Measurements from ENCODE around the gene TIRAP.
"Not testable (repeated sequence)": the region's sequence is repeated elsewhere in the genome, so short reads cannot be mapped to it uniquely, and the experiment has no call there.

Gene TIRAP

DNA sequence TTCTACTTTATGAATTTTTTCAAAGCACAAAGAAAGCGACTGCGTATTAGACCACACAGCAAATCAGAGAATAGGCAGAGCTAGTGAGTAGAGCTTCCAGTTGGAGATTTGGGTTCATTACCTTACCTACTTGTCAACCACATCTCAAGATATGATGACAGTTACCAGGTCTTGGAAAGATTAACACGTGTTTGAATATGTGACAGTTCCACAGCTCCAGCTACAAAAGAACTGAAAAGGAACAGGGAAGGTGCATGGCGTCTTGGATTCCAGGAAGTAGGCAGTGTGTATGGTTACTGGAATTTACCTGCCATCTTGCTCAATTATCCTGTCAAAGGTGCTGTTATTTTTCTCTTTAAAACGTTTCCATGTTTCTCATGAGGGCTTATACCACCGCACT, 5.3 kb downstream of the TIRAP start:
- no peak for DNase-seq

DNA sequence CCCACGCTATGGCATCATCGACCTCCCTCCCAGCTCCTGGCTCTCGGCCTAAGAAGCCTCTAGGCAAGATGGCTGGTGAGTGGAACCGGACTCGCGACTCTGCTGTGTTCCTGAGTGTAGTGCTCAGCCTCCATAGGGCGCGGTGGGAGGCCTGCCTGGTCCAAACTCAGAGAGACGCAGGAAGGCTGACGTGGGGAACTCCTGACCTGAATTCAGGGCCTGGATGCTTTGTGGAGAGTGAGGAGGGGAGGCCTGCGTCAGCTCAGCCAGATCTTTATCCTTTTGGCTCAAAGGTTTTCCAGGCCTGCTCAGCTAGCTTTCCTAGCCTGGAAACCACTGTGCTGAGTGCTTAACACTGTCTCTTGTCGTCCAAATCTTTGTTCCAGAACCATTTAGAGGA, 8.0 kb downstream of the TIRAP start:
- DNase-seq: no peak

DNA sequence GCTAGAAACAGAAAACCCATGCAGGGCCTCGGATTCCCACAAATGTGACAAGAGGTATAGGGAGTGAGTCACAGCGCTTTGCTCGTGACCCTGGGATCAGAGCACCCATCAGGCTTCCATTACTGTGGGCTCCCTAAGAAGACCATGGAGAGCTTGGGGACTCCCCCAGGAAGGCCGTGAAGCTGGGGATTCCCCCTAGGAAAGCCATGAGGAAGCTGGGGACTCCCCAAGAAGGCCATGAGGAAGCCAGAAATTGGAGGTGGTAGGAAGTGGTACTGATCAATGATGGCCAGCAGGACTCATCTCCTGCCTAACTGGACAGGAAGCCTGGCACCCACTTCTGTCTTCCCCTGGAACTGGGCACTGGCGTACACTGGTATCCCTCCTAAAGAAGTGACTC, 10.8 kb downstream of the TIRAP start:
- no peak for DNase-seq

DNA sequence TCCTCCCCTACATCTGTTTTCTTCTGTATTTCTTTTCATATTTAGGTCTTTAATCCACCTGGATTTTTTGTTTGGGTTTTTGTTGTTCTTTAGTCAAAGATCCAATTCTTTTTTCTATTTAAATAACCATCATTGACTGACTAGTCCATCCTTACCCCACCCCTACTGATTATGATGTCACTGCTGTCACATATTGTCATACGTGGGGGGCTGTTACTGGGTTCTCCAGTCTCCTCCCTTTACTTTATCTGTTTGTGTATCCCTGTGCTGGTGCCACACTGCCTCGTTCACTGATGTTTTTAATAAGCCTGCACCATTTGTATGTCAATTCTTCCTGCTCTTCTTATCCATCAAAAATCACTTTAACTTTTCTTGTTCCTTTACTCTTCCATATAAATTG, 14.1 kb downstream of the TIRAP start:
- DNase-seq: no peak

DNA sequence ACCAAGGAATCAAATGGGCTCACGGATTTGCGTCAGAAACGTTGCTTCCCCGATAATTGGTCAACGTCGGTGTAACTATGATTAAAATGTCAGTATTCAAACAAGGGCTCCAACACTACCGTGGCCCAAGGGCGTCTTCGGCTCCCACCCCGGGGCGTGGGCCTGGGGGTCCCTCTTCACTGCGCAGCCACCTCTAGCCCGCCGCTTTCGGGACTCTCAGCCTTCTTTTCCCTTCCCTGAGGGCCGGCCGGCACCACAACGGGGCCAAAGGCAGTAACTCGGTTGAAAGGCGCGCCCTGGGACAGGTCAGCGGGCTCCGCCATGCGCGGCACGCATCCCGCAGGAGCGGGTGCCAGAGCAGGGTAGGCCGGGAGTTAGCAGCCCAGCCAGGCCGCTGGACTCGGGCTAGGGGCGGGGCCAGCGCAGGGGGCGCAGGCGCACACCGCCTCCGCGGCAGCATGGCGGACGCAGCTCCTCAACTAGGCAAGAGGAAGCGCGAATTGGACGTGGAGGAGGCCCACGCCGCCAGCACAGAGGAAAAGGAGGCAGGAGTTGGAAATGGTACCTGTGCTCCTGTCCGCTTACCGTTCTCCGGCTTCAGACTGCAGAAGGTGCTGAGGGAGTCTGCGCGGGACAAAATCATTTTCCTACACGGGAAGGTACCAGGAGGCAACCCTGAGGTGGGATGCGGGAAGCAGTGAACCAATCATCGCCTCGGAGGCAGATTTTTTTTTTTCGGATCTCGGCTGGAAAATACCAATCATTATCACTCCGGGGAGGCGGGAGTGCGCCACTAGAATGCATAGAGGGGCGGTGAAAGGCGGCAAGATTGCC, 20.9 kb downstream of the TIRAP start, which contains the start of gene DCPS:
TSS of gene DCPS (plus strand) at position 438 of the 834 bp plus-strand sequence. CDS start at position 459, 21 bp downstream.
- DNase-seq: peak; percentile 86 to 99 (median 99)

DNA sequence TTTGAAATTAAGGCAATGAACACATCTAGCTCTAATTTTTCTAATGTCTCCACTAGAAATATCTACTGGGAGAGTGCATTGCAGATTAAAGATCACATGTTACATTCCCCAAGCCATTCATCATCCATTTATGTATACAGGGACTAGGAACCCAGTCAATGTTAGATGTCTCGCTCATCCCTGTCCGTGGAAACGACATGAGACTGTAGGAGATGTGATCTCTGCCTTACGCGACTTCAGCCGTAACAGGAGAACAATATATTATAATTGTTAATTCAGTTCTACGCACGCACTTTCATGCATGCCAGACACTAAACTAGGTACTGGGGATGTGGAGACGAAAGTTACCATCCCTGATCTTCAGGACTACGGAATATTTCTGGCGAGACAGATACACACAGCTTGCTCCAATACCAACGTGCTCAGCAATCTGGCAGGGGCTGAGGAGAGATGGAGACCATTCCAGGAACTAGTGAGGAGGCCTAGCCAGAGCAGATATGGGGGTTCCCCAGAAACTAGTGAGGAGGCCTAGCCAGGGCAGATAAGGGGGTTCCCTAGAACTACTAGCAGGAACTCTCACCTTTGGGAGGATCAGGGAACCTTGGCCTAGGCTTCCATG, 21.7 kb downstream of the TIRAP start:
- peak in 1 of 3 experiments; percentile 67 for DNase-seq

DNA sequence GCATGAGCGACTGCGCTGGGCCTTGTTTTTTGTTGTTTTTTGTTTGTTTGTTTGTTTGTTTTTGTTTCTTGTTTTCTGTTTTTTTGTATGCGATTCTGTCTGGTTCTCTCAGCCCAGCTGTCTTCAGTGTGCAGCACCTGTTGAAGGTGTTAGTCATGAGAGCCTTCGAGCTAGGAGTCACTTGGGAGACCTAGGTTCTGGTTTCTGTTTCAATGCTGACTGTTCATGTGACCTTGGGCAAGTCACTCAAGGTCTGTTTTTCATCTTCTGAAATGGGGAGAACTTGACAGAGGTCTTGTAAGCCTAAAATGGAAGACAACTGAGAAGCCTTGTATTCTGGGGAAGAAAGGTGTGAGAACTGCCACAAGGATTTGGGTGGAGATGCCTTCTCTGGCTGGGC, 22.8 kb downstream of the TIRAP start:
- DNase-seq: no peak

DNA sequence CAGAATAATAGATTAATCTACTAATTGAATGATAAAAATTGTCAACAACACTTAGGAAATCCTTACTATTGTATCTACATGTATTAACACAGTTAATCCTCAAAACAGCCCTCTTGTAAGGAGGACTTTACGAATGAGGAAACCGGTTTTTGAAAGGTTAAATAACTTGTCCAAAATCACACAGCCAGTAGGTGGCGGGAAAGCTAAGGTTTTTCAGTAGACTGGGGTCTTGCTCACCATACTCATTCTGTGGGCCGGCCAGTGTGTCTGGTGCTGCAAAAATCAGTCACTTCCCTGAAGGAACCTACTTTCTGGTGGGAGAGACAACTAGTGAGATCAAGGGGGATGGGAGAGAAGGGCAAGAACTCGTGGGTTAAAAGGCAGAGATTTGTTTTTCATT, 24.8 kb downstream of the TIRAP start:
- DNase-seq: peak in 2 of 3 experiments; percentile 18 to 52

DNA sequence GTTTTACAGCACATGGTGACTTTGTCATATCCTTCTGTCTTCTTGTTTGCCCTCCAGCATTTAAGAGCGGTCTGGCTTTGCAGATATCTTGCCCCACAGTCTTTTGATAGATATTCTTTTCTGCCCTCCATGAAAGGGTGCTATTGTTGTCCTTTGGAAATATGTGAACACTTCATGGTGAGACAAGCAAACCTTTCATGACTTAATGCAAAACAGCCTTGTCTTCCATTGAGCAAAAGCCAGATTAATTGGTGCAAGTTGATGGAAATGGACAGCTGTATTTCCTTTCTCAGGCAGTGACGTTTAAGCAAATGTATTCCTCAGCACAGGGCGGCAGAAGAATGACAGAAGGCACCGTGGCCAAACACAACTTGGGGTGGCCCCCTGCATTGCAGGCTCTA, 25.4 kb downstream of the TIRAP start:
- no peak for DNase-seq

DNA sequence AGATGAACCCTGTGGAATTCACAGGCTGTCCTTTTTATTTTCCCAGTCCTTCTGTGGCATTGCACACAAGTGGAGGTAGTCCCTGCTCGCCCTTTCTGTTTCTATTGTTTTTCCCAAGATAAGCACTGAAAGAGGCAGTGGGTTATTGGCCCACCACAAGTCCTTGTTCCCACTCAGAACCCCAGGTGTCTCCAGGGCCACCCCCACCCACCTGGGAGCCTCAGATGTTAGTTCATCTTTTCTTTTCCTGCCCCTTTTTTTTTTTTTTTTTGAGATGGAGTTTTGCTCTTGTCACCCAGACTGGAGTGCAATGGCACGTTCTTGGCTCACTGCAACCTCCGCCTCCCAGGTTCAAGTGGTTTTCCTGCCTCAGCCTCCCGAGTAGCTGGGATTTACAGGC, 25.9 kb downstream of the TIRAP start:
- not testable (repeated sequence) for DNase-seq

DNA sequence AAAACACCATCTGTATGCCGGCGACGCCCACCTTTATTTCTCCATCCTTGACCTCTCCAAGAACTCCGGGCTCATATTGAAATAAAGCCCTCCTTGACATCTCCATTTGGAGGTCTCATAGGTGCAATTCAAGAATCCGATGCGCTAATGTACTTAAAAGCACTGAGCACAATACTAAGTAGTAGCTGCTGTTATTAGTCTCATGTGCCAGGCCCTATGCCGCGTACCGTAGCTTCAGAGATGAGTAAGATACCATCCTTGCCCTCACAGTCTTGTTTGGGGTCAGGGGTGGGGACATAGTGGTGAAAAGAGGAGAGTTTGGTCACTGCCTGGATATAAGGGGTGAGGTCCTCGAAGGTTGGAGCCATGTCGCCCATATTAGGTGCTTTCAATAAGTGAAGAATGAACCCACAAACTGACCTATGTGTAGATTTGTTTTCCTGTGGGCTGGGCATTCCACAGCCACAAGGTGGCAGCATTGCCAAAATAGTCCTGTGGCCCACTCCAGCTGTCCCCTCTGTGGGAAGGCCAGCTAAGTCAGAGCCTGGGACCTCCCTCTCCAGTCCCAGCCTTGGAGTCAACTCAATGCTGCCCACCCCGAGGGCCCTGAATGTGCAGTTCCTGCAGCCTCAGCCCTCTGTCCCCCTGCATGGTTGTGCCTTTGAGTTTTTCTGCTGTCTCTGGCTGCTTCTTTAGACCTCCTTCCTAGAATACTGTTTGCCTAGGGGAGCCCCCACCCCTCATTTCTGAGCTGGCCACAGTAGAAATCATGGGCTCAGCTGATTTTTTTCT, 27.5 kb downstream of the TIRAP start:
- peak; percentile 54 to 81 (median 63) for DNase-seq

DNA sequence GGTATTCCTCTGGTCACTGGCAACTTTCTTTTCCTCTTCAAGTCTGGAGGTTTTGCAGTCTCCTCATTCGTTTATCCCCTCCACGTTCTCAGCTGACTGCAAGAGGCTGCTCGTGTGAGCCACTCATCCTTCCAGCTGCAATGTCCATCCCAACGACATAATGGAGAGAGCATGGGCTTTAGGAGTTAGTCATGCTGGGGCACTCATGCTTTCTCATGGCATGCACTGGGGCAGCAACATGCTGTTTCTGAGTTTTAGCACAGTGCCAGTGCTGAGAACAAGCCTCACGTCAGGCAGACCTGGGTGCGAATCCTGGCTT, 28.1 kb downstream of the TIRAP start:
- DNase-seq: no peak

DNA sequence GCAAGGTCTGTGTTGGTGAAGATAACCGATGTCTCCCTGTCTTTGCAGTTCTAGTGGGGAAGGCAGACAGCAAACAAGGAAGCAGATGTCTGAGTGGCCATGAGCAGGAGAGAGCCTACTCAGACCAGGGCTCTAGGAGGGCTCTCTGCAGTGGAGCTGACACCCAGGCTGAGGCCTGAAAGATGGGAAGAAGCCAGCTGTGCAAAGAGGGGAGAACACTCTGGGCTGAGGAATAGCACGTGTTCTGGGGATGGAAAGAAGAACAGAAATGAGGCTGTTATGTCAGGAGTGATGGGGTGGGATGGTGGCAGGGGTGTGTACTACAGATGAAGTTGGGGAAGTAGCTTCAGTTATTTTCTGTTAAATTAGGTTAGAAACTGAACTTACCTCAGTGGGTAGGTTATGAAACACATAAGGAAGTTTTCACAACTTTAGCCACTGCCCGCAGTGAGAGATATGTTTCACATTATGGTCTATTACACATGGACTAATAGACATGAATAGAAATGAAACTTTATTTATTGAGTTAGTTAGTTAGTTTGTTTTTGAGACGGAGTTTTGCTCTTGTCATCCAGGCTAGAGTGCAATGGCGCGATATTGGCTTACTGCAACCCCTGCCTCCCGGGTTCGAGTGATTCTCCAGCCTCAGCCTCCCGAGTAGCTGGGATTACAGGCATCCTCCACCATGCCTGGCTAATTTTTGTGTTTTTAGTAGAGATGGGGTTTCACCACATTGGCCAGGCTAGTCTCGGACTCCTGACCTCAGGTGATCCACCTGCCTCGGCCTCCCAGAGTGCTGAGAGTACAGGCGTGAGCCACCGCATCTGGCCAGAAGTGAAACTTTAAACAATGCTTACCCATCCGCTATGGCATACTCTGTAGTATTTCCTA, 28.8 kb downstream of the TIRAP start:
- DNase-seq: no peak

DNA sequence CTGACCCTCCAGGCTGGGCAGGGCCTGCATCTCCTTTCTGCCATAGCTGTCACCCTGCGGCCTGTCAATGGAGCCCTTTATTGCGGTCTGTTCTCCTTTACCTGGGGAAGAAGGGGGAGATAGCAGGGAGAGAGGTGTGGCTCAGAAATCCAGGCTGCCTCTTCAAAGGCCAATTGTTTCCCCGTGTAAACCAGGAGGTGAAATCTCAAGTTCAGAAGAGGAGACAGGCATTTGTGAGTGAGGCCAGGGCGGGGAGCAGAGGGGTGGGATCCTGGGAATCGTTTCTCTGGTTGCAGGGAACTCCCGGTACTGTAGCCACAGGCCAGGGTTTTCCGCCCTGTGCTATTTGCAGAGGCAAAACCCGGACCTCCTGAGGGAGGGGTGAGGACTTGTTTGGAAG, 30.1 kb downstream of the TIRAP start:
- DNase-seq: no peak

DNA sequence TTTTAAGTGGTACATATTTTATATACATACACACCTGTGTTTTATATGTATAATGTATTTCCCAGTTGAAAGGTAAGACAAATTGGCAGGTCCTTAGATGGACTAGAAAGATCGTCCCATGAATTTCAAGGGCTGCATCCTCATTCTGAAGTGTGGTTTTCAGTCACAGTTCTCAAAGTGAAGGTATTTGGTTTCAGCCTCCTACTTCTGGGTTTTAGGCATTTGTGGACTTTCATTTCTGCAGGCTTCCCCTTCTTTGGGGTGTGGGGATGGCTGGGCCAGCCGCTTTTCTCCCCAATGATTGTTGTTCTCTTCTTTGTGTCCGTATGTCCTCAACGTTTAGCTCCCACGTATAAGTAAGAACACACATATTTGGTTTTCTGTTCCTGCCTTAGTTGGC, 30.9 kb downstream of the TIRAP start:
- DNase-seq: no peak

DNA sequence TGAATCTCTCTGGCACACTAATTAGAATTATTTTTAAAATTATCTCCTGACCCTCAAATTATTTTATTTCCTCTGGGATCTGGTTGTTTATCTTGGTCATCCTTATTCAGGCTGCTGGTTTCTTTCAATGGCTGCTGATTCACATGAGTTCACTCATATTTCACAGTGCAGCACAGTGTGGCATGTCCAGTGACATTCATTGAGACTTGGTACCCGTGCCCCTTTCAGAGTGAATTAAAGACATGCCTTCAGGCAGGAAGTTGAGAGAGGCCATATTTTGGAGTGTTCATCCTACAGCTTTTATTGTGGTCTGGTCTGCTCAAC, 34.5 kb downstream of the TIRAP start:
- DNase-seq: no peak

DNA sequence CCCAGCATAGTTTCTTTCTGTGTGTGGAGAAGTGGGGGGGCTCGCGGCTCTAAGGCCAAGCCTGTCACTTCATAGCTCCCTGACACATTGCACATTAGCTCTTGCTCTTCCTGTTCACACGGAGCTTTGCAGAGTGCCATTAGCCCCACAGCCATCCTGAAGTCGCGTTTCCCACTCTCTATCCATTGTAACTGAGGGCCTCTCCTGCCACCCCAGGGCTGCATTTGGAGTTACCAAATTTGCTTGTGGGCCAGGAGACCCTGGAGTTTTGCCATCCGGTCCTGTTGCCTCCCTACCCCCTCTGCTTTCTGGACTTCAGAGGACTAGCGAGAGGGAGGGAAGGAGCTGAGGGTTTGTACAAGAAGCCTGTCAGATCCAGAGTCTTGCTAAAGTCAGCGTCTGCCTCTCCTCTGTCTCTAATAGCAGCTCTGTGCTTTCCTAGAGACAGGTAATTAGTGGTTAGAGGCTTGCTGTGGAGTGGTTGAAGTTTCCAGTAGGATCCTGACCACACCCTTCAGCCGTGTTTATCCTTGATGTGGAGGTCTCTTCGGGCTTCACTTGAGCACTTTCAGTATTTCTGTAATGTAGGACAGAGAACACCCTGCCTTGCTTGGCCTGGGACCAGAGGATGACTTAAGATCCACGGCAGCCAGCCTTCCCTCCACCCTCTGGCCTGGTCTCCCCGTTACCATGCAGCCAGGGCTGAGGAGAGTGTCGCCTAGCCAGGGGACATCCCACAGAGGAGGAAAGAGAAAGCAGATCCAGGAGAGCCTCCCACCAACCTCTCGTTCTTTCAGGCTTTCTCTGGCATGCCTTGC, 35.1 kb downstream of the TIRAP start:
- peak; percentile 25 to 51 (median 48) for DNase-seq

DNA sequence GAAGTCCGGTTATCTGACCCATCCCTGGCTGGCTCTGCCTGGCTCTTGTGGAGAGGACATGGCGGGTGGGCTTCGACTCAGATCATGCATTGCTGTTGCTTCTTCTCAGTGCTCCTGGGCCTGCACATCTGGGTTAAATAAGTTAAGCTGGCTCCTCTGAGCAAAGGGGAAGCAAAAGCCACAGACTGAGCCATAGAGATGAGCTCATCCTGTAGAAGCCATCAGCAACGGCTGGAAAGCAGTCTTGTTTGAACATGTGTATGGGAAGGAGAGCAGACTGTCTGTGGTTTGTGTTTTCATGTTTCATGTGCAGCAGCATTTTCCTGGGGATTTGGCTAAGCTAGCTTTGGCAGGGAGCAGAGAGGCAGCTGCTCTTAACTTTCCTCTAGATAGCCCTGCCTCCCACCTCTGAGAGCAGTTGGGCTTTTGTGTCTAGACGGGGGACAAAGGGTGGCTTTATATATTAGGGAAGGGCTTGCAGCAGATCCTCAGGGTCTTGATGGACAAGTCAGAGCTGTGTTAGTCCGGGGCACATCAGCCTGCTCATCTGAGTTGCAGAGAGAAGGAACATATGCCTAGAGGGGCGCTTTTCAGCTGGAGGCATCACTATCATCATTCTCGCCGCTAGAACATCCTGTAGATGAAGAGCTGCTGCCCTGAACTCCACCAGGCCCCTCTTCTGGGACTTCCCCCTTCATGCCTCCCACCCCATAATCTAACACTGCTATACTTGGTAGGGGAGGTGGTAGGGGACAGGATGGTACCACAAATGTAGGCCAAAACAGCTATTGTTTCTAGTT, 35.9 kb downstream of the TIRAP start:
- DNase-seq: no peak

DNA sequence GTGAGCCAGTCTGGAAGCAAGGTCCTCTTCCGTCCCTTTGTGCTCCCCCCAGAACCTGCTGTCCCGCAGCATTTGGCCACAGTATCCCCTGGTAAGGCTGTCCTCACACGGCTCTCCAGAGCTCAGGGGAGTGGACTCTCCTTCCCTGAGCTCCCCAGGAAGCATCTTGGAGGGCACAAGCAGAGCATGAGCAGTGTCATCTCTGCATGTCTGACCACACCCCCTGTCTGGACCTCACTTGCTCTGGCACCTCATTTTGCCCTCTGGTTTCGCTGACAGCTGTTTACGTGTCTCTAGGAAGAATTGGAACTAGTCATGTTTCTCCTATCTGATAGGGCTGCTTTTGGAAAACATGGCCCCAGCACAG, 36.5 kb downstream of the TIRAP start:
- DNase-seq: no peak

DNA sequence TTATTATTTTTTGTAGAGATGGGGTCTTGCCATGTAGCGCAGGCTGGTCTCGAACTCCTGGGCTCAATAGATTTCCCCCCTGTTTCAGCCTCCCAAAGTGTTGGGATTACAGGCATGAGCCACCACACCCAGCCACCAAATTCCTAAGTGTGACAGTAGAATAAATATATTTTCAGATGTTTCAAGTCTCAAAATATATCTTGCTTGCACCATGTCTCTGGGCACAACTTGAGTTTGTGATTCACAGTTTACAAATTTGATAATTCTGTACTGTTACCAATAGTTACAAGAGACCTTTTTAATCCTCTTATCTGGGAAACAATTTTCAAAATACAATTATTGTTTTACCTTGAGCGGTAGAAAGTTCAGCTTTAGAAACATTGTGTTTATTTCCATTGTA, 40.1 kb downstream of the TIRAP start:
- no peak for DNase-seq

DNA sequence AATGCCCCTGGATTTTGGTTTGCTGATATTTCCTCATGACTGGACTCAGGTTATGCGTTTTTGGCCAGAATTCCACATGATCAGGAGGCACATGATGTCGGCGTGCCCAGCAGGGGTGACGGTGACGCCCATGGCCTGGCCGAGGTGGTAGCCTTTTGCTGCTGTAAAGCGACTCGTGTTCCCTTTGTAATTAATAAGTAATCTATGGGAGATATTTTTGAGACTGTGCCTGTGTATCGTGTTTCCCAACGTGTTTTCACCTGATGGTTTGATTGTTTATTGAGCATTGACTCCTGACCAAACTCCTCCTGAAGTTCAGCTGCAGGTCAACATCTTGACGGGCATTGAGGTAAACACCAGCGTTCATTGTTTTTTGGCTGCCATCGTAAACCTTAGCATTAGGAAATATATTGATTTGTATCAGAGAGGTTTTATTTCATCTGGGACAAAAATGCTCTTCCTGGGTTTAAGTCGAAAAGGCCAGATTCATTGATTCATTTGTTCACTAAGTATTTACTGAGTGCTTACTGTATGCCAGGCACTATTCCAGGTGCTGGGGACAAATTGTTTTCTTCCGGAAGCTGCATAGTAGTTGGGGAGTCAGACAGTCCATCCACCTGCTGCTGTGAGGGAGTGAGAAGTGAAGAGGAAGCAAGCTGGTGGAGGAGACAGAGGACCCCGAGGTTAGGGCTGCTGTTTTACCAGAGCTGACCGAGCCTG, 44.5 kb downstream of the TIRAP start:
- no peak for DNase-seq

Measured in NCI-H1417 (cell line).